HG03432 (cell line): ENCODE measurements around the gene SLC49A3.

Experiments
- ATAC-seq: cut with Tn5 transposase; IDR thresholded peaks from one replicate; pipeline ENCODE4 v1.9.1; 2021; ENCODE audit warnings: mild to moderate bottlenecking, moderate library complexity; ENCODE audit not compliant: unreplicated experiment

Gene SLC49A3

GRCh38 chr4:634599-634985, 54.4 kb downstream of the SLC49A3 start:
- ATAC-seq = no peak

GRCh38 chr4:633976-634598, 54.9 kb downstream of the SLC49A3 start:
- no peak for ATAC-seq

DNA sequence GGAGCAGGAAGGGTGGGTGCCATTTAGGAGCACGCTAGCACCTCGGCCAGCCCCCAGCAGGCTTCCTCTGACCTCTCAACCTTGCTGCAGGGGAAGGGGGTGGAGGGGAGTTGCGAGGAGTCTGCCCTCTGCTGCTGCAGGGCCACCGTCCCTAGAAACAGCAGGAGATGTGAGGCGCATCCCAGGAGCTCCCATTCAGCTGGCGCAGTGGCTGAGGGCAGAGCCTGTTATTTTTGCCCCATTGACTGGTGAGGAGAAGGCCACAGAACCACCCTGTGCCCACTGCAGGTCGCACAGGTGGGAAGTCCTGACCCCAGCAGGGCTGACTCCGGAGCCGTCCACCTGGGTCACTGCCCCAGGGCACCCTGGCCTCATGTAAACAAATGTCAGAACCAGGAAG, 55.5 kb downstream of the SLC49A3 start:
- ATAC-seq = no peak

GRCh38 chr4:632926-633325, 56.0 kb downstream of the SLC49A3 start:
- ATAC-seq = no peak

- no peak for ATAC-seq
Observed at GRCh38 chr4:632196-632790, 56.7 kb downstream of the SLC49A3 start.
